HG03520 (cell line): Measurements from ENCODE around the gene ZNF35.
"Not testable (repeated sequence)": the region's sequence is repeated elsewhere in the genome, so short reads cannot be mapped to it uniquely, and the experiment has no call there.

Experiments
- ATAC-seq: cut with Tn5 transposase; IDR thresholded peaks from one replicate; pipeline ENCODE4 v1.9.1; 2021; ENCODE audit warnings: mild to moderate bottlenecking, moderate library complexity; ENCODE audit not compliant: unreplicated experiment

ZNF35 gene

DNA sequence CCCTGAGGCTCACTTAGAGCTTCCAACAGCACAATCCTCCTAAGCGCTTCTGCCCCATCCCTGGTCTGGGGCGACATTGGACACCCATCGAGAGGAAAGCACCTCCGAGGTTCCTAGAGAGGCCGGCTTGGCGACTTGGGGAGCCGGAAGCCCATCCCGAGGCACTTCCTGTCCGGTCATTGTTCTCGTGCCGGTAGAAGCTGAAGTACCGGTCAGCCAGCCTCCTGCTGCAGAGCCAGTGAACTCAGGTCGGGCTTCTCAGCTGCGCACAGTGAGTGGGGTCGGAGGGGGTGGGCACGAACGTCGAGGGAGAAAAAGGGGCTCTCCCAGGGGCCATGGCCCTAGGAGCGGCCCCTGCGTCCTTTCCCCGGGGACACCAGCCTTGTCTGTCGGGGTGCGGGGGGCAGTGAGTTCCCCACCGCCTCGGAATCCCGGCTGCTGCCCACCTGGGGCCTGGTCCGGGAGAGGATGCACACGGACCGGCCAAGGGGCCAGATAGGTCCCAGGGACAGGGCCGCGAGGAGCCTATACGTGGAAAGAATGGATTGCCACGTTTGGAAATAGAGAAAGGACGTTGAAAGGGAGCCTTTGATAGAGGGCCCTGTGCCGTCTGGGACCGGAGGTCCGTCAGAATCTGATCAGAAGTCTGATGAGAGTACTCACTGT lies at the start of gene ZNF35:
Gene ZNF35 (plus strand): TSS at position 169 of the 666 bp plus-strand sequence. CDS start 2,336 bp downstream, outside the sequence.
- peak; percentile 91 for ATAC-seq

DNA sequence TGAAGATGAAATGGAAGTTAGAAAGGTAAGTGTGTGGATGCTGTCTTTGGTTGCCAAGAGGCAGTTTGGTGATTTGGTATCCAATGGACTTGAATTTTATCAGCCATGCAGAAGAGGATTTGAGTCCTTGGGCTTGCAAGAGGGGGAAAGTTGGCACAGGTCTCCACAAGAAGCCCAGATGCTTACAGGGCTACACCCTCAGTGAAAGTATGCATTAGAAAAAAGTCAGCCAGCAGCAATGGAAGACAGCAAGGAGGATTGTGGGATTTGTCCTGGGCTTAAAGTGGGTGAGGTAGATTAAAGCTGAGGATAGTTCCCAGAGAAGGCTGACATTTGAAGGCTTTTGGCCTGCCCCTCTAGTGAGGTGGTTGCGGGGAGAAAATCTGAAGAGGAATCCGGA lies 46.8 kb upstream of the ZNF35 start:
- no peak for ATAC-seq

DNA sequence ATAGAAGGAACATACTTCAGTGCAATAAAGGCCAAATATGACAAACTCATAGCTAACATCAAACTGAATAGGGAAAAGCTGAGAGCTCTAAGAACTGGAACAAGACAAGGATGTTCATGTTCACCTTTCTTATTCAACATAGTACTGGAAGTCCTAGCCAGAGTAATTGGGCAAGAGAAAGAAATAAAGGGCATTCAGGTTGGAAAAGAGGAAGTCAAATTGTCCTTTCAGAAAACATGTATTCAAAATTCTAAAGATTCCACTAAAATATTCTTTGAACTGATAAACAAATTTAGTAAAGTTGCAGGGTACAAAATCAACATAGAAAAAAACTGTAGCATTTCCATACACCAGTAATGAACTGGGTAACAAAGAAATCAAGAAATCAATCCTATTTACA lies 35.9 kb upstream of the ZNF35 start:
- ATAC-seq, result no peak

DNA sequence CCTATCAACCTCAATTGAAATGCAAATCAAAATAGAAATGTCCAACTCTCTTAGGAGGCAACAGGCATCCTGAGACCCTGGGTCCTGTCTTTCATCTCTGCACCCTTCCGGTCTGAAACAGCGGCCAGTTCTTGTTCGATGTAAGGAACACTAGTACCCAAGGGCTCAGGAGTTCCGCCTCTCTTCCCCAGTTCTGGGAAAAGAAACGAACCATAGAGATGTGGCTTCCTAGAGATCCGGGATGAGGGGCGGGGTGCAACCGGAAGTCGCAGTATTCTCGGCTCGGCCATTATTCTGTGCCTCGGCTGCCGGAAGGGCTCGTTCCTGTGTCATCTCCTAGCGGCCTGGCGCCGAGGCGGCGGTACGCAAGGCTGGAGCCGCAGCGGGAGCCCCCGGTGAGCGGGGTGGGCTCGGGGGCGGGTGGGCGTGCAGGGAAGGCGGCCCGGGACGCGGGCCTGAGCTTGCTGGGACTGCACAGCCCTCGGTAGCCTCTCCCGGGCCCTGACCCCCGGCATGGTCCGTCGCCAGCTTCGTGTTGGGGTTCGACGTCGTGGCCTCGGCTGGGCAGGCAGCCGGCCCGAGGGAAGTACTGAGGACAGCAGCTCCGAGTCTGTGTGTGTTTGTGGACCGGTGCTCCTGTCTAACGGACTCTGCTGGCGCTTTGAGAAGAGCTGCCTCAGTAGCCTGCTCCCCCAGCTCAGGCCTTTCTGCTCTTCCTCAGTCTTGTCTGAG lies 23.6 kb upstream of the ZNF35 start, which contains the start of gene ZNF197:
Gene ZNF197 (plus strand): TSS at position 288 of the 732 bp plus-strand sequence. CDS start 4,119 bp downstream, outside the sequence.
- ATAC-seq, result peak; percentile 86

GRCh38 chr3:44628716-44629115 lies 19.8 kb upstream of the ZNF35 start:
- no peak for ATAC-seq

- no peak for ATAC-seq
Observed at GRCh38 chr3:44632193-44632592, 16.3 kb upstream of the ZNF35 start.

- no peak for ATAC-seq
Observed at GRCh38 chr3:44642337-44642736, 6.2 kb upstream of the ZNF35 start.

- ATAC-seq, result no peak
Observed at GRCh38 chr3:44643024-44643423, 5.5 kb upstream of the ZNF35 start.

DNA sequence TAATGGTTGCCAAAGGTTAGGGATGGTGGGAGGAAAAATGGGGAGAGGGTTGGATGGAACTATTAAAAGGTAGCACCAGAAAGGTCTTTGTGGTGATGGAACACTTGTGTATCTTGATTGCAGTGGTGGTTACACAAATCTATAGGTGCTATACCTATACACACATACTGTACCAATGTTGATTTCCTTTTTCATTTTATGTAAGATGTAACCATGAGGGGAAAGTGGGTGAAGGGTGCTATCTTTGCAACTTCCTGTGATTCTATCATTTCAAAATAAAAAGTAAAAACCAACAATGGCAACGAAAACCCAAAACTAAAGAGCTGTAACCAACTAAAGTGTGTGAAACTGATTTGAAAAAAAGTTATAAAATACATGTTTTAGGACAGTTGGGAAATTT lies 761 bp upstream of the ZNF35 start:
- ATAC-seq, result no peak

GRCh38 chr3:44649709-44650108 lies 1.2 kb downstream of the ZNF35 start:
- no peak for ATAC-seq

GRCh38 chr3:44654039-44654438 lies 5.5 kb downstream of the ZNF35 start:
- ATAC-seq, result no peak

- ATAC-seq, result no peak
Observed at GRCh38 chr3:44659015-44659414, 10.5 kb downstream of the ZNF35 start.

DNA sequence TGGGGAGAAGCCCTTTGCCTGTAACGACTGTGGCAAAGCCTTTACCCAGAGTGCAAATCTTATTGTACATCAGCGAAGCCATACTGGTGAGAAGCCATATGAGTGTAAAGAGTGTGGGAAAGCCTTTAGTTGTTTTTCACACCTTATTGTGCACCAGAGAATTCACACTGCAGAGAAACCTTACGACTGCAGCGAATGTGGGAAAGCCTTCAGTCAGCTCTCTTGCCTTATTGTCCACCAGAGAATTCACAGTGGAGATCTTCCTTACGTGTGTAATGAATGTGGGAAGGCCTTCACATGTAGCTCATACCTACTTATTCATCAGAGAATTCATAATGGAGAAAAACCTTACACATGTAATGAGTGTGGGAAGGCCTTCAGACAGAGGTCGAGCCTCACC lies 10.9 kb downstream of the ZNF35 start:
- no peak for ATAC-seq

DNA sequence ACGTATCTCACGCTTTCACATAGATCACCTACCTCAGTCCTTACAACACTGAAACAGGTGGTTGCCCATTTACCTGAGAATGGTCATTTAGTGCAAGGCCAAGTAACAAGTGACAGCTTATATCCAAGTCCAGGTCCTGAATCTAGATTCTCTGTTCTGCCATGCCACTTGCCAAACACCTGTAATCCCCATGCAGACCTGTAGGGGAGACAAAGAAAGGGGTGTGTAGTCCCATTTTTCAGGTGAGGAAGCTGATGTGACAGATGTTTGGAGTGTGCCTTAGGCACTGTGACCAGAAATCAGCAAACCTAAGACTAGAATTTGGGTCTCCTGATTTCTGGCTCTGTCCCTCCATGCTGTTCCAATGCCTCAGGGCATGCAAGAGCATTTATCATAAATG lies 12.7 kb downstream of the ZNF35 start:
- no peak for ATAC-seq

DNA sequence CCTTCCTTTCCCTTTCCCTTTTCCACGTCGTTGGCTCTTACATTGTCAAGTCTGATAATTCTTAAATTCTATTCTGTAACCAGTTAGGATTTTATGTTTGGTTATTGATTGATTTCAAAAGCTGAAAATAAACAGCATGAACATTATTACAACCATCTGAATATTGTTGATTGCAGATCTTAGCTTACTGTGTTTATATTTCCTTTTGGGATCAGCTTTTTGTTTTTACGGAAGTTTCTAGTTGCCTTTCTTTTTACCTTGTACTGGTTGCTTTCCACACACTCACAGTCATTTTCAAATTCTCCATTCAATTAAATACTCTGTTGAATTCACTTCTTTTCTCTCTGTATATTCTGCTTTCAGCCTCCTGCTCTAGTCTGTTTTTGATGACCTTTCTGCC lies 16.6 kb downstream of the ZNF35 start:
- no peak for ATAC-seq

- ATAC-seq, result no peak
Observed at GRCh38 chr3:44666346-44666745, 17.8 kb downstream of the ZNF35 start.

GRCh38 chr3:44669760-44670159 lies 21.2 kb downstream of the ZNF35 start:
- no peak for ATAC-seq

DNA sequence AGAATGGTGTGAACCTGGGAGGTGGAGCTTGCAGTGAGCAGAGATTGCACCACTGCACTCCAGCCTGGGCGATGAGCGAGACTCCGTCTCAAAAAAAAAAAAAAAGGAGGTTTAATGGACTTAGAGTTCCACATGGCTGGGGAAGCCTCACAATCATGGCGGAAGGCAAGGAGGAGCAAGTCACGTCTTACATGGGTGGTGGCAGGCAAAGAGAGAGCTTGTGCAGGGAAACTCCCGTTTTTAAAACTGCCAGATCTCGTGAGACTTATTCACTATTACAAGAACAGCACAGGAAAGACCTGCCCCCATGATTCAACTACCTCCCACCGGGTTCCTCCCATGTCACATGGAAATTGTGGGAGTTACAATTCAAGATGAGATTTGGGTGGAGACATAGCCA lies 24.9 kb downstream of the ZNF35 start:
- ATAC-seq, result not testable (repeated sequence)

- no peak for ATAC-seq
Observed at GRCh38 chr3:44674211-44674610, 25.7 kb downstream of the ZNF35 start.

DNA sequence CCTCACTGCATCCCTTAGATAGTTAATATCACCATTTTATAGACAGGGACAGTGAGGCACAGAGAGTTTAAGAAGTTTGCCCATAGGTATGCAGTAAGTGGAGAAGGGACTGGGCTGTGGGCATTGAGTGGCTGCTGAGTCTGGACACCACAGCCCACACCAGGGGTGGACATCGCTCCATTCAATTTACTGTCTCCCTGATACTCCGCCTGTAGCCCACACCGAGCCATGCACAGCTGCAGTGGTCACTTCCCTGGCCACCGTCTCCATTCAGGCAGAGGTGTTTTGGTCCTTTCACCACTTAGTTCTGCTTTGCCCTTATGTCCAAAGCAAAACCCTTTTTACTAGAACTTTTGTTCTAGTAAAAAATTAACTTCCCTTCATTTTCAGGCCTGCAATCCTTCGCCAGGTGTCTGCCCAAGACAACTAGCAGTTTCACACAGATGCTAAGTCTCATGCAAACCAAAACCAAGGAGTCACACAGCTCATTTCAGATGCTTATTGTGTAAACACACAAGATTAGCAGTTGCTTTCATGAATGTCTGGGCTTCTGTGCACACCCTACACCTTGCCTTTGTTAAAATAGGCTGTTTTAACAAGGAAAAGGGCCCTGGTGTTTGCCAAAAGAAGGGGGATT lies 30.1 kb downstream of the ZNF35 start:
- ATAC-seq, result no peak

DNA sequence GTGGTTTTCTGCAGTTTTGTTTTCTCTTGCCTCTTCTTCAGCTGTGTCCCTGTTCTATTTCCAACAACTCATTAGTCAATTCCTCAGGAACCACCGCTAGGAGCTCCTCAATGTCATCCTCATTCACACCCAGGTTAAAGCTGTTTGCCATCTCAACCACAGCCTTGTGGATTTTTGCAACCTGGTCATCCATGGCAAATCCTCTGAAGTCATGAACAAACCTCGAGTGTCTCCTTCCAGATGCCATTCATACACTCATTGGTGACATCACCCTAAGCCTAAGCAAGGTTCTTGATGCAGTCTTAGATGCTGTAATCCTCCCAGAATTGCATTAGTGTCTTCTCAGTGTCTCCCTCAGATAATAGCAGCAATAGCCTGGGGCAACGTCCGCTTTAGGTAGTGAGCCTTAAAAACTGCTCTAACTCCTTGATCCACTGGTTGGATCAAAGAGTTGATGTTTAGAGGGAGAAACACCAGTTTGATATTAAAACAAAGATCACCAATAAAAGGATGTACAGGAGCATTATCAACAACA lies 32.5 kb downstream of the ZNF35 start:
- ATAC-seq, result no peak
